ENCODE data around the gene HBG2.
"Not testable (repeated sequence)": the region's sequence is repeated elsewhere in the genome, so short reads cannot be mapped to it uniquely, and the experiment has no call there.

HBG2 gene

DNA sequence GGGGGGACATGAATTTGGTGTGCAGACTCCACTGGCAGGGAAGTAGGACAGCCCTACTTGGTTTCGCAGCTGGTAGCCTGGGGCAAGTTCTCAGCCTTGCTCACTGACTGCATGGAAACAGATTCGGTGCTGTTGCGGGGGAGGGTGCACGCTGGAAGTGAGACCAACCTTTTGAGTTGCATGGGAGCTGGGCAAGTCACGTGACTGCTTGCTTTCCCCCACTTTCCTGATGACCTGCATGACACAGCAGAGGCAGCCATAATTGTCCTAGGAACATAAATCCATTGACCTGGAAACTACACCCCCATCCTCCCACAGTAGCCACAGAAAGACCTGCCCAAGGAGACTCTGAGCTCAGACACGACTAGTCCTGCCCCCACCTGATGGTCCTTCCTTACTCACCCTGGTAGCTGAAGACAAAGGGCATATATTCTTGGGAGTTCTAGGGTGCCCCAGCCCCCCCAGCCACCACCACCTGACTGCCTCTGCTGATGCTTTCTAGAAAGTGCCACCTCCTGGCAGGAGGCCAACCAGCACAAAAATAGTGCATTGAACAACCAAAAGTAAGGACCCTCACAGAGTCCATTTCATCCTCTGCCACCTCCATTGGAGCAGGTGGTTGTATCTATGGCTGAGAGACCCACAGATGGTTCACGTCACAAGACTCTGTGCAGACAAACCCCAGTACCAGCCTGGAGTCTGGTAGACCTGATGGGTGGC lies 4.1 kb upstream of the HBG2 start:
- DNase-seq (ENCODE audit: low read depth): no peak
- TF ChIP-seq, protein P1, sequence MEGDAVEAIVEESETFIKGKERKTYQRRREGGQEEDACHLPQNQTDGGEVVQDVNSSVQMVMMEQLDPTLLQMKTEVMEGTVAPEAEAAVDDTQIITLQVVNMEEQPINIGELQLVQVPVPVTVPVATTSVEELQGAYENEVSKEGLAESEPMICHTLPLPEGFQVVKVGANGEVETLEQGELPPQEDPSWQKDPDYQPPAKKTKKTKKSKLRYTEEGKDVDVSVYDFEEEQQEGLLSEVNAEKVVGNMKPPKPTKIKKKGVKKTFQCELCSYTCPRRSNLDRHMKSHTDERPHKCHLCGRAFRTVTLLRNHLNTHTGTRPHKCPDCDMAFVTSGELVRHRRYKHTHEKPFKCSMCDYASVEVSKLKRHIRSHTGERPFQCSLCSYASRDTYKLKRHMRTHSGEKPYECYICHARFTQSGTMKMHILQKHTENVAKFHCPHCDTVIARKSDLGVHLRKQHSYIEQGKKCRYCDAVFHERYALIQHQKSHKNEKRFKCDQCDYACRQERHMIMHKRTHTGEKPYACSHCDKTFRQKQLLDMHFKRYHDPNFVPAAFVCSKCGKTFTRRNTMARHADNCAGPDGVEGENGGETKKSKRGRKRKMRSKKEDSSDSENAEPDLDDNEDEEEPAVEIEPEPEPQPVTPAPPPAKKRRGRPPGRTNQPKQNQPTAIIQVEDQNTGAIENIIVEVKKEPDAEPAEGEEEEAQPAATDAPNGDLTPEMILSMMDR (IDR thresholded peaks at IDR 0.05; ENCODE audit: control insufficient read depth, extremely low read depth, insufficient read depth): no peak
- no peak overlapping the region for H3K4me3 ChIP-seq (ENCODE audit: low read depth, low read length)

DNA sequence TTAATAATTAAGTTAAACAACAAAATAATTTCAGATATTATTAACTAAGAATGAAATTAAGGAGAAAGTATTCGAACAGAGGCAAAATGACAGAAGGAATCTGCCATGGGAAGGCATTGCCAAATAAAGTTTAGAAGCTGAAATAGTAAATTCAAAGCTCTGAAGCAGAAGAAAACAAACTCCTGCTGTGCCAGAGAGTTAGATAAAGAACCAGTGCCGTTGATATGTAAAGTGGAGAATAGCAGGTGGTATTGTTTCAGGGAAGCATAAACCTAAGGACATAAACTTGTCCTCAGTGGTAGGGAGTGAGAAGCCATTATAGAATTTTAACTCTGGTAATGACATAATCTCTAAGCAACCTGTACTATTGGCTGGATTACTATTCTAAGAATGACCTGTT lies 2.7 kb upstream of the HBG2 start:
- no peak for DNase-seq (ENCODE audit: low read depth)
- TF ChIP-seq, protein P1 (IDR thresholded peaks at IDR 0.05; ENCODE audit: control insufficient read depth, extremely low read depth, insufficient read depth): no peak
- H3K4me3 ChIP-seq (ENCODE audit: low read depth, low read length): no peak overlapping the region

GRCh38 chr11:5254023-5254422 lies 558 bp downstream of the HBG2 start:
- not testable (repeated sequence) for H3K4me3 ChIP-seq (ENCODE audit: low read depth, low read length); DNase-seq (ENCODE audit: low read depth)

DNA sequence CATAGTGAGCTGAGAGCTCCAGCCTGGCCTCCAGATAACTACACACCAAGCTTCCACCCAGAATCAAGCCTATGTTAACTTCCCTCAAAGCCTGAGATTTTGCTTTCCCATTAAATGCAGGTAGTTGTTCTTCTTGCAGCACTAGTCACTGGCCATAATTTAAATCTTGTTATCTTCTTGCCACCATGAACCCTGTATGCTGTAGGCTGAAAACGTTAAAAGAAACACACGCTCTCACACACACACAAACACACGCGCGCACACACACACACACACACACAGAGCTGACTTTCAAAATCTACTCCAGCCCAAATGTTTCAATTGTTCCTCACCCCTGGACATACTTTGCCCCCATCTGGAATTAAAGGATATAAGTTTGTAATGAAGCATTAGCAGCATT lies 1.1 kb downstream of the HBG2 start:
- not testable (repeated sequence) for DNase-seq (ENCODE audit: low read depth); H3K4me3 ChIP-seq (ENCODE audit: low read depth, low read length)

- TF ChIP-seq, protein P1 (IDR thresholded peaks at IDR 0.05; ENCODE audit: control insufficient read depth, extremely low read depth, insufficient read depth): no peak
- DNase-seq (ENCODE audit: low read depth): peak; percentile 57
Measured at GRCh38 chr11:5252919-5253265, 1.7 kb downstream of the HBG2 start.

DNA sequence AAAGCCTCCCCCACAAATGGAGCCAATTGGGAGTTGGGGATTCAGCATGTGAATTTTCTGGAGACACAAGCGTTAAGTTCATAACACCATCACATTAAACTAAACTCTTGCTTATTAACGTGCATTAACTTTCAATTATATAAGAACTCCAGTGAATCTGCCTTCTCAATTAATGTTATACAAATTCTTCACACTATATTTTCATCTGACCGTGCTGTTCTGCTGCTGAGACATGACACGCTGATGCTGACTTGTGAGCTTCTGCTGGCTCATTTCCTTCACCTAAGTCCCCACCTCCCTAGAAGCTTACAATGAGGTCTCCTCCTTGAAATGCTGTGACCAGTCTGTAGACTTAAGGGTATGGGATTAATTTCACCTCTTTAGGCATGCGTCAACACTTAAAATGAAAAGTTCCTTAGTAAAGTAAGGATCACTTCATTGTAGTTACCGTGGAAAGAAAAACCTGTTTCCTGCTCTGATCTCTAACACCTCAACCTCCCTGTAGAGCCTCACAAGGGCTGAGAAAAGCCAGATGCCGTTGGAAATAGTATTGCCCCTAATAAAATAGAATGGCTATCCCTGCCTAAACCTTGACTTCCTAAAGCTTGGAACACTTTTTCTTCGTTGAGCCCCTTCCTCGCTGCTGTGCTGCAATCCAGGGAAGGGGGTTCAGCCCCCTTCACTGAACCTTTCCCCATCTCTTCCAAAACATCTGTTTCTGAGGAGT lies 2.2 kb downstream of the HBG2 start:
- no peak for DNase-seq (ENCODE audit: low read depth)
- no peak overlapping the region for H3K4me3 ChIP-seq (ENCODE audit: low read depth, low read length)
- TF ChIP-seq, protein P1 (IDR thresholded peaks at IDR 0.05; ENCODE audit: control insufficient read depth, extremely low read depth, insufficient read depth): no peak

More at GRCh38 chr11:5252919-5253265, 1.7 kb downstream of the HBG2 start:
- no peak overlapping the region for H3K4me3 ChIP-seq (ENCODE audit: low read depth, low read length)

DNA sequence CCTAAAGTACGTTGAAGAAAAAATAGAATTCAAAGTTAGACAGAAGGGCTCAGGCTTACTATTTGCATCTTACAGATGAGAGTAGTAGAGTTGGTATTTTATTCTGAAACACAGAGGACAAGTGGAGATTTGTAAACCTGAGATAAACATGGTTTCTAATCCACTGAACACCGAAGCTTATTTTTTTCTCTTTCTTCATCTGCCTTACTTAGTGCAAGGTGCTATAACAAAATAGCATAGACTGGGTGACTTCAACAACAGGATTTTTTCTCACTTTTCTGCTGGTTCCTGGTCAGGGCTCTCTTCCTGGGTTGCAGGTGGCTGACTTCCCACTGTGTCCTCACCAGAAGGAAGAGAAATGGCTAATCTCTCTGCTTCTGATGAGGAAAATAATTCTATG lies 2.8 kb downstream of the HBG2 start:
- no peak for DNase-seq (ENCODE audit: low read depth)
- H3K4me3 ChIP-seq (ENCODE audit: low read depth, low read length): no peak overlapping the region
- TF ChIP-seq, protein P1 (IDR thresholded peaks at IDR 0.05; ENCODE audit: control insufficient read depth, extremely low read depth, insufficient read depth): no peak
